Measurements from ENCODE around the gene RNF26. TPM values are rescaled to one million over a fixed set of nuclear protein-coding genes. Genes with fewer than 3 reads are reported as not detected.

Gene RNF26
- total and polyA plus RNA-seq, 2 of the 13 experiments (the other 11 are each of a cell fraction or from before 2014, with no cell fraction given), result 11.9 to 26.3 TPM

- peaks cover 7% of the 10 kb centered on the region for H3K79me2 ChIP-seq (ENCODE audit: insufficient read depth, low read length)
- H4K20me1 ChIP-seq (ENCODE audit: insufficient read depth, low read length), result no peaks in the 10 kb centered on the region
- H2AFZ ChIP-seq (ENCODE audit: low read length), result no peak overlapping the region
- no peak overlapping the region for H3K4me3 ChIP-seq (replicated peaks in 1 of 3; ENCODE audit: insufficient read depth in 1 of 3, low read depth in 2 of 3, low read length in 3 of 3)
- in situ Hi-C loops (cut with HindIII; ENCODE audit: extremely low pct_ligation_motif_present, low pct_unique_long_range_greater_than_20kb), result loop anchor here (10.0 kb wide), 1 partner anchor 145 kb away; no protein-coding TSS in a partner anchor
- H3K9ac ChIP-seq (ENCODE audit: insufficient read depth, low read depth, low read length), result no peak overlapping the region
- FAIRE-seq, result no peak
- BruUV-seq (replicated peaks), result no TSS peak
- H3K27ac ChIP-seq (ENCODE audit: extremely low read length, insufficient read depth, low read length), result no peak overlapping the region
- H3K4me2 ChIP-seq (ENCODE audit: low read depth, low read length), result no peak overlapping the region
- DNase-seq (ENCODE audit: low spot score), result no peak
- intact Hi-C loops (cut with micrococcal nuclease; ENCODE audit: unreplicated experiment), result loop anchor here (5.0 kb wide), 1 partner anchor 142 kb away; no protein-coding TSS in a partner anchor
- no peak for ATAC-seq
- ChIA-PET CTCF (ENCODE audit: low intra/inter-chr PET ratio, low total read pairs) (no interaction called here), POLR2A (no interaction called here)
- H3K27me3 ChIP-seq (ENCODE audit: control insufficient read depth in 1 of 2, insufficient read depth in 2 of 2, low read length in 2 of 2), result no peaks in the 10 kb centered on the region; a peak in 1 of 5 replicates
- peaks cover 18% of the 10 kb centered on the region for H3K4me1 ChIP-seq (ENCODE audit: insufficient read depth, low read length)
- H3K36me3 ChIP-seq (replicated peaks in 1 of 2; ENCODE audit: control insufficient read depth in 1 of 2, insufficient read depth in 2 of 2, low read length in 2 of 2), result no peaks in the 10 kb centered on the region
- 5% methylated on average over 1 of the region's 1 CpG for WGBS (ENCODE audit: low lambda C conversion rate)
- H3K9me3 ChIP-seq (ENCODE audit: low read length), result no peaks in the 10 kb centered on the region
- TF ChIP-seq PITX1 (CRISPR knock-in tag; IDR thresholded peaks at IDR 0.05) (no peak), ZBTB3 (CRISPR knock-in tag; IDR thresholded peaks at IDR 0.05; ENCODE audit: borderline replicate concordance, low read depth) (no peak), KLF15 (CRISPR knock-in tag; IDR thresholded peaks at IDR 0.05; ENCODE audit: borderline replicate concordance) (no peak), PAF1 (CRISPR knock-in tag; IDR thresholded peaks at IDR 0.05) (no peak), MAZ (IDR thresholded peaks at IDR 0.05; ENCODE audit: borderline replicate concordance, low read depth, low read length) (no peak), MAZ (CRISPR knock-in tag; IDR thresholded peaks at IDR 0.05; ENCODE audit: low read depth) (no peak), SMAD3 (CRISPR knock-in tag; IDR thresholded peaks at IDR 0.05) (no peak), ZNF343 (CRISPR knock-in tag; IDR thresholded peaks at IDR 0.05) (no peak), TEAD3 (CRISPR knock-in tag; optimal IDR thresholded peaks at IDR 0.05; ENCODE audit: borderline replicate concordance) (no peak), ZNF629 (CRISPR knock-in tag; conservative IDR thresholded peaks at IDR 0.05) (no peak), SOX13 (IDR thresholded peaks at IDR 0.05) (no peak), SOX13 (CRISPR knock-in tag; conservative IDR thresholded peaks at IDR 0.05 in 1 of 2, IDR thresholded peaks at IDR 0.05 in 1 of 2) (no peak), ZNF121 (CRISPR knock-in tag; IDR thresholded peaks at IDR 0.05) (no peak), STAT5B (CRISPR knock-in tag; IDR thresholded peaks at IDR 0.05) (no peak)
- TF ChIP-seq, protein P1, sequence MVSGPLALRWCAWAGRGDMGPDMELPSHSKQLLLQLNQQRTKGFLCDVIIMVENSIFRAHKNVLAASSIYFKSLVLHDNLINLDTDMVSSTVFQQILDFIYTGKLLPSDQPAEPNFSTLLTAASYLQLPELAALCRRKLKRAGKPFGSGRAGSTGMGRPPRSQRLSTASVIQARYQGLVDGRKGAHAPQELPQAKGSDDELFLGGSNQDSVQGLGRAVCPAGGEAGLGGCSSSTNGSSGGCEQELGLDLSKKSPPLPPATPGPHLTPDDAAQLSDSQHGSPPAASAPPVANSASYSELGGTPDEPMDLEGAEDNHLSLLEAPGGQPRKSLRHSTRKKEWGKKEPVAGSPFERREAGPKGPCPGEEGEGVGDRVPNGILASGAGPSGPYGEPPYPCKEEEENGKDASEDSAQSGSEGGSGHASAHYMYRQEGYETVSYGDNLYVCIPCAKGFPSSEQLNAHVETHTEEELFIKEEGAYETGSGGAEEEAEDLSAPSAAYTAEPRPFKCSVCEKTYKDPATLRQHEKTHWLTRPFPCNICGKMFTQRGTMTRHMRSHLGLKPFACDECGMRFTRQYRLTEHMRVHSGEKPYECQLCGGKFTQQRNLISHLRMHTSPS (CRISPR knock-in tag; IDR thresholded peaks at IDR 0.05; ENCODE audit: low read depth), result no peak
- TF ChIP-seq, protein P2, sequence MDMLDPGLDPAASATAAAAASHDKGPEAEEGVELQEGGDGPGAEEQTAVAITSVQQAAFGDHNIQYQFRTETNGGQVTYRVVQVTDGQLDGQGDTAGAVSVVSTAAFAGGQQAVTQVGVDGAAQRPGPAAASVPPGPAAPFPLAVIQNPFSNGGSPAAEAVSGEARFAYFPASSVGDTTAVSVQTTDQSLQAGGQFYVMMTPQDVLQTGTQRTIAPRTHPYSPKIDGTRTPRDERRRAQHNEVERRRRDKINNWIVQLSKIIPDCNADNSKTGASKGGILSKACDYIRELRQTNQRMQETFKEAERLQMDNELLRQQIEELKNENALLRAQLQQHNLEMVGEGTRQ (IDR thresholded peaks at IDR 0.05; ENCODE audit: low read depth, low read length), result no peak
- TF ChIP-seq, protein P2 (CRISPR knock-in tag; IDR thresholded peaks at IDR 0.05; ENCODE audit: borderline replicate concordance), result no peak
Measured at GRCh38 chr11:119330237-119330636, 4.1 kb upstream of the RNF26 start.
